Spinal cord (tissue), 10 donors: ENCODE data around the gene TOGARAM1. TPM values are rescaled to one million over a fixed set of nuclear protein-coding genes. Genes with fewer than 3 reads are reported as not detected.

Experiments
- DNase-seq, 6 donors: peaks; one replicate each; pipeline versions ENCODE4 v3.0.0 to v3.0.0-alpha.2; 2013 to 2015; ENCODE audit warnings: low spot score in 6 of 6, low read depth in 4 of 6
- H3K27ac ChIP-seq: one replicate; pipeline ENCODE4 v1.5.1; 2013; ENCODE audit warnings: low read depth, low read length, control low read depth
- H3K27me3 ChIP-seq: one replicate; pipeline ENCODE4 v1.6.1; 2013; ENCODE audit warnings: low read length; ENCODE audit not compliant: control insufficient read depth, insufficient read depth
- H3K36me3 ChIP-seq: one replicate; pipeline ENCODE4 v1.6.1; 2013; ENCODE audit warnings: low read length; ENCODE audit not compliant: control insufficient read depth, insufficient read depth
- H3K4me1 ChIP-seq: one replicate; pipeline ENCODE4 v1.6.1; 2013; ENCODE audit warnings: low read length; ENCODE audit not compliant: control insufficient read depth, insufficient read depth
- H3K4me3 ChIP-seq: one replicate; pipeline ENCODE4 v1.5.1; 2013; ENCODE audit warnings: low read depth, low read length, control low read depth
- H3K9me3 ChIP-seq: one replicate; pipeline ENCODE4 v1.6.1; 2013; ENCODE audit warnings: low read length; ENCODE audit not compliant: control insufficient read depth, insufficient read depth
- WGBS: methylation state at CpG from one replicate; pipeline ENCODE4 v1.1.5; 2013; ENCODE audit warnings: missing lambda C conversion rate; ENCODE audit not compliant: insufficient coverage; 5-methylcytosine and 5-hydroxymethylcytosine counted together
- long read RNA-seq, 4 donors: transcript quantifications; one replicate each; lab custom pipeline, GENCODE V29; 2026
- polyA plus RNA-seq, 2 donors: library from polyadenylated mRNA; unstranded; fragments of 120-200 nt; gene quantifications; one replicate each; pipeline ENCODE4 v1.2.1, GENCODE V29; 2013; ENCODE audit not compliant: insufficient read length in 2 of 2
- total RNA-seq, 2 donors: library from RNA; depleted of rRNA in 1 of 2; stranded (reverse); fragments of 120-200 nt in 1 of 2; fragments of >200 nt in 1 of 2; gene quantifications; one replicate each; pipeline versions ENCODE4 v1.2.3 to v1.2.4, GENCODE V29; 2013 to 2014
- donor health status: healthy.

The TOGARAM1 gene, protein sequence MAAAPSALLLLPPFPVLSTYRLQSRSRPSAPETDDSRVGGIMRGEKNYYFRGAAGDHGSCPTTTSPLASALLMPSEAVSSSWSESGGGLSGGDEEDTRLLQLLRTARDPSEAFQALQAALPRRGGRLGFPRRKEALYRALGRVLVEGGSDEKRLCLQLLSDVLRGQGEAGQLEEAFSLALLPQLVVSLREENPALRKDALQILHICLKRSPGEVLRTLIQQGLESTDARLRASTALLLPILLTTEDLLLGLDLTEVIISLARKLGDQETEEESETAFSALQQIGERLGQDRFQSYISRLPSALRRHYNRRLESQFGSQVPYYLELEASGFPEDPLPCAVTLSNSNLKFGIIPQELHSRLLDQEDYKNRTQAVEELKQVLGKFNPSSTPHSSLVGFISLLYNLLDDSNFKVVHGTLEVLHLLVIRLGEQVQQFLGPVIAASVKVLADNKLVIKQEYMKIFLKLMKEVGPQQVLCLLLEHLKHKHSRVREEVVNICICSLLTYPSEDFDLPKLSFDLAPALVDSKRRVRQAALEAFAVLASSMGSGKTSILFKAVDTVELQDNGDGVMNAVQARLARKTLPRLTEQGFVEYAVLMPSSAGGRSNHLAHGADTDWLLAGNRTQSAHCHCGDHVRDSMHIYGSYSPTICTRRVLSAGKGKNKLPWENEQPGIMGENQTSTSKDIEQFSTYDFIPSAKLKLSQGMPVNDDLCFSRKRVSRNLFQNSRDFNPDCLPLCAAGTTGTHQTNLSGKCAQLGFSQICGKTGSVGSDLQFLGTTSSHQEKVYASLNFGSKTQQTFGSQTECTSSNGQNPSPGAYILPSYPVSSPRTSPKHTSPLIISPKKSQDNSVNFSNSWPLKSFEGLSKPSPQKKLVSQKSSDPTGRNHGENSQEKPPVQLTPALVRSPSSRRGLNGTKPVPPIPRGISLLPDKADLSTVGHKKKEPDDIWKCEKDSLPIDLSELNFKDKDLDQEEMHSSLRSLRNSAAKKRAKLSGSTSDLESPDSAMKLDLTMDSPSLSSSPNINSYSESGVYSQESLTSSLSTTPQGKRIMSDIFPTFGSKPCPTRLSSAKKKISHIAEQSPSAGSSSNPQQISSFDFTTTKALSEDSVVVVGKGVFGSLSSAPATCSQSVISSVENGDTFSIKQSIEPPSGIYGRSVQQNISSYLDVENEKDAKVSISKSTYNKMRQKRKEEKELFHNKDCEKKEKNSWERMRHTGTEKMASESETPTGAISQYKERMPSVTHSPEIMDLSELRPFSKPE (N-terminal part only)
- 10 to 100 TPM; 35.5 to 59.2 TPM for total RNA-seq
- 10 to 100 TPM; 24.8 to 27.8 TPM for polyA plus RNA-seq
- long read RNA-seq, donor 1, full-length matches to known transcripts, result 4 of 18 reads
- long read RNA-seq, donor 1, partial matches to known transcripts, result 14 of 18 reads
- long read RNA-seq, donor 1, other reads (novel, unspliced or antisense), result 0 of 18 reads
- long read RNA-seq, donor 2, result 0 reads
- long read RNA-seq, donor 3, partial matches to known transcripts, result 0 of 1 reads
- long read RNA-seq, donor 3, other reads (novel, unspliced or antisense), result 0 of 1 reads
- long read RNA-seq, donor 4, full-length matches to known transcripts, result 1 of 17 reads
- long read RNA-seq, donor 4, partial matches to known transcripts, result 16 of 17 reads
- long read RNA-seq, donor 4, other reads (novel, unspliced or antisense), result 0 of 17 reads

DNA sequence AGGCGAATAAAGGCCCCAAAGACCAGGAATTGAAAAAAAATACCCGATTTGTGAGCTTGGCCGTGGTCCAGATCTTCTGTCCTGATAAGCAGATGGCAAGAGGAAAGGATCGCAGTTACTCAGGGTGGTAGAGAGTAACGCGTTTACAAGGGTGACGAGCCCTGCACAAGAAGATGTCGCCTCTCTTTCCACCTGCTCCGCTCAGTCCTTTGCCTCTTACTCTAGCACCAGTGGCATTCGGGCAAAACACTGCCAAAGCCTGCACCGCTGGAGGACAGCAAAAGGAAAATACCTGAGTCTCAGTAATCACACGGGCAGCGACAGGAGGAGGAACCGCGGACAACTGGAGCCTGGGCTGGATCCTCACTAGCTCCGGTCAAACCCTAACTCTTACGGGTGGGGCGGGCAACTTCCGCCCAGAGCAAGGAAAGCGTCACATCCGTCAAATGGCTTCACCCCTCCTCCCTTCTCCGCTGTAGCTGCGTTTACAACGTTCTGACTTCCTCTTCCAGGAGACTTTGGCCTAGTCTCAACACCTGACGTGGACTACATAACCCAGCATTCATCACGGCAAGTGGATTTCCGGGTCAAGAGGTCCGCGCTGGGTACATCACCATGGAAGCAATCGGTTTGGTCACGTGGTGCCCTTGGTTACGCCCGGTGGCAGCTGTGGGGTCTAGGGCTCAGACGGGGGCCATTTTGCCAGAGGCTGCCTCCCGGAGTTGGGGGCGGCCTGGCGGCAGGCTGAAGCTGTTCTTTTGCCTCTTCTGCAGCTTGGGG lies at the start of gene TOGARAM1, which contains the start of gene KLHL28:
TOGARAM1 (plus strand) TSS at position 637 of the 780 bp plus-strand sequence. CDS start 232 bp downstream, outside the sequence.
KLHL28 (minus strand) TSS at position 394 of the 780 bp plus-strand sequence. CDS start 16,019 bp downstream, outside the sequence.
- WGBS, result 0% methylated on average over 37 of the region's 37 CpGs
- H3K4me3 ChIP-seq, result peak within 1 kb of the TSS; percentile 95
- peak; percentile 100 for DNase-seq
- peak within 1 kb of the TSS; percentile 98 for H3K27ac ChIP-seq
- no peaks in the 10 kb centered on the region for H3K36me3 ChIP-seq
- H3K9me3 ChIP-seq, result no peaks in the 10 kb centered on the region
- H3K27me3 ChIP-seq, result no peaks in the 10 kb centered on the region
- peaks cover 8% of the 10 kb centered on the region for H3K4me1 ChIP-seq

DNA sequence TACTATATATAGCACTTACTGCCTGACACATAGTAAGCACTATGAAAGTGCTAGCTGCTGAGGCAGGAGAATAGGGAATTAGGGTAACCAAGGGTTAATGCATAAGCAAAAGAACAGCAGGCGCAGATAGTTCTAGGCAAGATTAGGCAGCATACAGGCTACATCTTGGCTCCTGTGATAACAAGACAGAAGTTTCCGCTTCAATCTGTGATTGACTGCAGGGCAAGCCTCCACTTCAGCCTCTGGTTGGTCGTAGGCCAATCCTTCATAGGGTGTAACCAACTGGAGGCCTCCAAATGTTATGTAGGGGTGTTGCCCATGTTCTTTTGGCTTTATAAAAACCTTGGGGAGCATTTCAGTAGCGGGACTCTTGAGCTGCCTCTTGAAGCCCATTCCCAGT lies 47.1 kb upstream of the TOGARAM1 start:
- Histone ChIP-seq H3K4me3 (no peak overlapping the region), H3K4me1 (peaks cover 3% of the 10 kb centered on the region), H3K9me3 (no peaks in the 10 kb centered on the region), H3K27me3 (peaks cover 8% of the 10 kb centered on the region), H3K27ac (no peak overlapping the region), H3K36me3 (no peaks in the 10 kb centered on the region)
- peak in 1 of 6 donors; percentile 42 for DNase-seq
- 66% methylated on average over 2 of the region's 4 CpGs for WGBS

DNA sequence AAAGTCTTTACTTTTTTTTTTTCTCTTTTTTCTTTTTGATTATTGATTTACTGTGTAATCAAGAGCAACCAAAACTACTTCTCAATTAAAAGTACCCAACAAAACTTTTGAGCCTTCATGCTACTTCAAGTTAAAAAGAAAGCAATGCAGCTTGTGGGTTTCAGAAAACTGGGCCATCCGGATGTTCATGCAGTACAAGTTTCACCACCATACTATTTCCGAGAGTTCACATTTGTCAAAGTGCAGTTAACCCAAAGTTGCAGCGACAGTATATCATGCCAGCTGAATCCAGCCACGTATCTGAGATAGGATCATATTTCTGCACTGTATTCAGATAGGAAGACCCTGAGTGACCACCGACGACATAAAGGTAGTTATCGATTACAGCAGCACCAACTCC lies 33.2 kb upstream of the TOGARAM1 start:
- Histone ChIP-seq H3K4me1 (no peaks in the 10 kb centered on the region), H3K4me3 (no peak overlapping the region), H3K36me3 (no peaks in the 10 kb centered on the region), H3K27me3 (no peaks in the 10 kb centered on the region), H3K27ac (no peak overlapping the region), H3K9me3 (no peaks in the 10 kb centered on the region)
- DNase-seq, result no peak
- WGBS, result 90% methylated on average over 4 of the region's 7 CpGs

DNA sequence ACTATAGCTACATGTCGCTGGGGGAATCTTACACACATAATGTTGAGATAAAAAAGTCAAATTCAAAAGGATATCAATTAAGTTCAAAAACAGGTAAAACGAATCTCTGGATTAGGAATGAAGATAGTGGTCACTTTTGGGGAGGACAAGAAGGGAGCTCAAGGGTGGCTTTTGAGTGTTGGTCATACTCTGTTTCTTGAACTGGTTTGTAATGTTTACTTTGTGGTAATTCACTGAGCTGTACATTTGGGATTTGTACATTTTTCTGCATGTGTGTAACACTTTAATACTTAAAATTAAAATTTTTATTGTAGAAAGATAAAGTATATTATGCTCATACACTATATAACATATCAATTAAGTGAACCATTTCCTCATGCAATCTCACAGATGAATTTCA lies 26.8 kb upstream of the TOGARAM1 start:
- Histone ChIP-seq H3K4me1 (no peaks in the 10 kb centered on the region), H3K27me3 (no peaks in the 10 kb centered on the region), H3K36me3 (peaks cover 11% of the 10 kb centered on the region), H3K4me3 (no peak overlapping the region), H3K27ac (no peak overlapping the region), H3K9me3 (peaks cover 3% of the 10 kb centered on the region)
- 100% methylated on average over 1 of the region's 2 CpGs for WGBS
- DNase-seq, result no peak

DNA sequence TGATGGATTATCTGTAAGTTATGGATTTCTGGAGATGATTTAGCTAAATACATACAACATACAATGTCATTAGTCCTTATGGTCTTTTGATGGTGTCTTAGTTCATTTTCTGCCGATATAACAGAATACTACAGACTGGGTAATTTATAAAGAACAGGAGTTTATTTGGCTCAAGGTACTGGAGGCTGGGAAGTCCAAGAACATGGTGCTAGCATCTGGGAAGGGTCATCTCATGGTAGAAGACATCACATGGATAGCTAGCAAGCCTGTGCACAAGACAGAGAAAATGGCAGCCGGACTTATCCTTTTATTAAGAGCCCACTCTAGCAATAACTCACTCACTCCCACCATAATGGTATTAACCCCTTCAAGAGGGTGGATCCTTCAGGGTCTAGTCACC lies 24.4 kb upstream of the TOGARAM1 start:
- Histone ChIP-seq H3K4me1 (no peaks in the 10 kb centered on the region), H3K27me3 (no peaks in the 10 kb centered on the region), H3K9me3 (peaks cover 3% of the 10 kb centered on the region), H3K36me3 (peaks cover 20% of the 10 kb centered on the region), H3K27ac (no peak overlapping the region), H3K4me3 (no peak overlapping the region)
- no peak for DNase-seq
- WGBS, result 100% methylated on average over 1 of the region's 2 CpGs

DNA sequence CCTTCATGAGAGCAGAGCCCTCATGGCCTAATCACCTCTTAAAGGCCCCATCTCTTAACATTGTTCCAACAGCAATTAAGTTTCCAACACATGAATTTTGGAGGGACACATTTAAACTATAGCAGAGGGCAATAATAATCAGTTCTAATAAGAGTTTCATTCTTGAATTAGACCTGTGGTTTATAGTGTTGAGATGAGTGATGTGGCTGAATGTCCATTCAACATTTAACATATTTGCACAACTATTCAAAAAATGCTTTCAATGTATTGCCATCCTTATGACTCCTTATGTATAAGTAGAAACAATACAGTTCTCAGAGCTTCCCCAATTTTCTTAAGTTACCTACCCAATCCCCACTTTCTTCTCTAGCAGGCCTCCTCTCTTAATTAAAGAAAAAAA lies 21.8 kb upstream of the TOGARAM1 start:
- no peak overlapping the region for H3K27ac ChIP-seq
- H3K9me3 ChIP-seq, result peaks cover 3% of the 10 kb centered on the region
- peaks cover 23% of the 10 kb centered on the region for H3K36me3 ChIP-seq
- DNase-seq, result no peak
- H3K4me3 ChIP-seq, result no peak overlapping the region
- no peaks in the 10 kb centered on the region for H3K27me3 ChIP-seq
- H3K4me1 ChIP-seq, result no peaks in the 10 kb centered on the region

DNA sequence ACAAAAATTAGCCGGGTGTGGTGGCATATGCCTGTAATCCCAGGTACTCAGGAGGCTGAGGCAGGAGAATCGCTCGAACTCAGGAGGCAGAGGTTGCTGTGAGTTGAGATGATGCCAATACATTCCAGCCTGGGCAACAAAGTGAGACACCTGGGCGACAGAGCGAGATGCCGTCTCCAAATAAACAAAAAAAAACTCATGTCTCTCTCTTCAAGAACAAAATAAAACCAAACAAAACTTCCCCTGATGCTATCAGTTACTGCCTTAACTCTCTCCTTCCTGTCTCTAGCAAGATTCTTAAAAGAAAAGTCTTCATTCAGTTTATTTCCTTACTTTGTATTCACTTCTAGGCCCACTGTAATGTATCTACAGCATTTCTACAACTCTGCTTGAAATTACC lies 21.0 kb upstream of the TOGARAM1 start:
- no peaks in the 10 kb centered on the region for H3K27me3 ChIP-seq
- no peak overlapping the region for H3K4me3 ChIP-seq
- 99% methylated on average over 6 of the region's 6 CpGs for WGBS
- peaks cover 26% of the 10 kb centered on the region for H3K36me3 ChIP-seq
- no peak for DNase-seq
- H3K27ac ChIP-seq, result peak overlapping the region; percentile 52
- no peaks in the 10 kb centered on the region for H3K4me1 ChIP-seq
- H3K9me3 ChIP-seq, result peaks cover 3% of the 10 kb centered on the region

DNA sequence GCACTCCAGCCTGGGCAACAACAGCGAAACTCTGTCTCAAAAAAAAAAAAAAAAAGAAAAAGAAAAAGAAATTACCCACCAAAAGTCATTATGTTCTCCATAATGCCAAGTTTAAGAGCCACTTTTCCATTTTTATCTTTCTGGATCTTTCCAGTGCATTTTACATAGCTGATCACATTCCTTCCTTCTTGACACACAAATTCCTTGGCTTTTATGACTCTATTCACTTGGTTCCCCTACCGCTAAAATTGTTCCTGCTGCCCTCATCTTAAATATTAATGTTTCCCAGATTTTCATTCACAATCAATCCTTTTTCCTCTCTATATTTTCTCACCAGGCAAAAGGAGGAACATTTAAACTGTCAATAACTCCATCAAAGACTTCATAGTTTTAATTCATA lies 20.4 kb upstream of the TOGARAM1 start:
- Histone ChIP-seq H3K27me3 (no peaks in the 10 kb centered on the region), H3K9me3 (peaks cover 3% of the 10 kb centered on the region), H3K4me1 (no peaks in the 10 kb centered on the region), H3K36me3 (peaks cover 26% of the 10 kb centered on the region), H3K27ac (peak overlapping the region; percentile 17), H3K4me3 (no peak overlapping the region)
- DNase-seq, result no peak
- 90% methylated on average over 1 of the region's 2 CpGs for WGBS
